ENCODE data around the gene LAP3.
A peak's percentile ranks its signal among the peaks of the same experiment; 100 is the strongest.

LAP3 gene

DNA sequence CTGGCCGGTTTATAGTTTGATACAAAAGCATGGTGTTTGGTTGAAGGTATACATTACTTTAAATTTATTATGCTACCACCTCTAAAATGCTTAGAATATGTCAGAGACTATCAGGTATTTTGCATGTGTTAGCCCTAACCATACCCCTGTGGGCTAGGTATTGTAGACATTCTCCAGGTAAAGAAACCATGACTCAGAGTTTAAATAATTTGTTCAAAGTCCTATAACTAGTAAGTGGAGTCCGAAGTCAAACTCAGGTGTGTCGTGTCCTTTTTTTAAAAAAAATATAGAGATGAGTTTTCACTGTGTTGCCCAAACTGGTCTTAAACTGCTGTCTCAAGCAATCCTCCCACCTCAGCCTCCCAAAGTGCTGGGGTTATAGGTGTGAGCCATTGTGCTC is 12.4 kb downstream of the LAP3 start:
- no peaks in the 10 kb centered on the region for H3K4me1 ChIP-seq (ENCODE audit: insufficient read depth, low read length)
- no peak overlapping the region for H3K9ac ChIP-seq (ENCODE audit: low read depth, low read length)
- peaks cover 33% of the 10 kb centered on the region; the same call in 1 of the 2 replicates for H3K36me3 ChIP-seq (ENCODE audit: insufficient read depth, low read length)
- H4K20me1 ChIP-seq (ENCODE audit: insufficient read depth, low read length): no peaks in the 10 kb centered on the region
- H3K4me2 ChIP-seq (ENCODE audit: insufficient read depth, low read length): no peak overlapping the region
- H2AFZ ChIP-seq (ENCODE audit: low read depth, low read length): no peak overlapping the region
- H3K27me3 ChIP-seq (ENCODE audit: insufficient read depth, low read length, poor library complexity): no peaks in the 10 kb centered on the region
- H3K4me3 ChIP-seq (ENCODE audit: low read depth in 1 of 2, low read length in 2 of 2): no peak overlapping the region
- ATAC-seq (ENCODE audit: insufficient read depth, low read depth) (no peak), DNase-seq (no peak)
- no peak overlapping the region for H3K27ac ChIP-seq (ENCODE audit: low read length)
- no peaks in the 10 kb centered on the region for H3K79me2 ChIP-seq (ENCODE audit: insufficient read depth, low read length)
- TF ChIP-seq EZH2 (IDR thresholded peaks at IDR 0.05; ENCODE audit: borderline replicate concordance, low read depth, low read length, severe bottlenecking): no peak
- TF ChIP-seq, protein P1, sequence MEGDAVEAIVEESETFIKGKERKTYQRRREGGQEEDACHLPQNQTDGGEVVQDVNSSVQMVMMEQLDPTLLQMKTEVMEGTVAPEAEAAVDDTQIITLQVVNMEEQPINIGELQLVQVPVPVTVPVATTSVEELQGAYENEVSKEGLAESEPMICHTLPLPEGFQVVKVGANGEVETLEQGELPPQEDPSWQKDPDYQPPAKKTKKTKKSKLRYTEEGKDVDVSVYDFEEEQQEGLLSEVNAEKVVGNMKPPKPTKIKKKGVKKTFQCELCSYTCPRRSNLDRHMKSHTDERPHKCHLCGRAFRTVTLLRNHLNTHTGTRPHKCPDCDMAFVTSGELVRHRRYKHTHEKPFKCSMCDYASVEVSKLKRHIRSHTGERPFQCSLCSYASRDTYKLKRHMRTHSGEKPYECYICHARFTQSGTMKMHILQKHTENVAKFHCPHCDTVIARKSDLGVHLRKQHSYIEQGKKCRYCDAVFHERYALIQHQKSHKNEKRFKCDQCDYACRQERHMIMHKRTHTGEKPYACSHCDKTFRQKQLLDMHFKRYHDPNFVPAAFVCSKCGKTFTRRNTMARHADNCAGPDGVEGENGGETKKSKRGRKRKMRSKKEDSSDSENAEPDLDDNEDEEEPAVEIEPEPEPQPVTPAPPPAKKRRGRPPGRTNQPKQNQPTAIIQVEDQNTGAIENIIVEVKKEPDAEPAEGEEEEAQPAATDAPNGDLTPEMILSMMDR (IDR thresholded peaks at IDR 0.05; ENCODE audit: borderline replicate concordance, extremely low read depth, low read length, poor library complexity, severe bottlenecking): no peak
- H3K9me3 ChIP-seq (ENCODE audit: insufficient read depth, low read length, severe bottlenecking): no peaks in the 10 kb centered on the region

GRCh38 chr4:17595471-17596005 is 18.5 kb downstream of the LAP3 start:
- H2AFZ ChIP-seq (ENCODE audit: low read depth, low read length): no peak overlapping the region
- peaks cover 25% of the 10 kb centered on the region; the same call in 1 of the 2 replicates for H3K36me3 ChIP-seq (ENCODE audit: insufficient read depth, low read length)
- H3K27me3 ChIP-seq (ENCODE audit: insufficient read depth, low read length, poor library complexity): no peaks in the 10 kb centered on the region
- no peaks in the 10 kb centered on the region for H3K79me2 ChIP-seq (ENCODE audit: insufficient read depth, low read length)
- H3K4me2 ChIP-seq (ENCODE audit: insufficient read depth, low read length): no peak overlapping the region
- no peak overlapping the region for H3K4me3 ChIP-seq (ENCODE audit: low read depth in 1 of 2, low read length in 2 of 2)
- TF ChIP-seq EZH2 (IDR thresholded peaks at IDR 0.05; ENCODE audit: borderline replicate concordance, low read depth, low read length, severe bottlenecking): no peak
- TF ChIP-seq, protein P1 (IDR thresholded peaks at IDR 0.05; ENCODE audit: borderline replicate concordance, extremely low read depth, low read length, poor library complexity, severe bottlenecking): no peak
- H3K4me1 ChIP-seq (ENCODE audit: insufficient read depth, low read length): no peaks in the 10 kb centered on the region
- no peak for DNase-seq
- H3K9me3 ChIP-seq (ENCODE audit: insufficient read depth, low read length, severe bottlenecking): no peaks in the 10 kb centered on the region
- no peak overlapping the region for H3K27ac ChIP-seq (ENCODE audit: low read length)
- no peak for ATAC-seq (ENCODE audit: insufficient read depth, low read depth)
- no peak overlapping the region for H3K9ac ChIP-seq (ENCODE audit: low read depth, low read length)
- H4K20me1 ChIP-seq (ENCODE audit: insufficient read depth, low read length): no peaks in the 10 kb centered on the region

DNA sequence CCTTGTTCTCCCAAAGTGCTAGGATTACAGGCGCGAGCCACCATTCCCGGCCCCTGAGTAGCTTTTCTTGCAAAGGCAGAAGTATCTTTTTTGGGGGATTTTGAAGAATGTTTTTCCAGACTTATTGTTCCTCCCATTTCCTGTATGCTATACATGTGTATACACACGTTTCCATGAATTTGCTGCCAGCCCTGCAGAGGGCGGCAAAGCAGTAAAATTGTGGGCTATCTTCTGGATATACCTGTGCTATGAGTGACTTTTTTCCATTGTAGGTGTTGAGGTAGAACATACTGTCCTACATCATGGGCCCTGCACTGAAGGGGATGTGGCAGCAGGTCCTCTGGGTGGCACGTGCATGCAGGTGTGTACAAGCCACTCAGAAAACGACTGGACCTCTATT is 20.5 kb downstream of the LAP3 start:
- Histone ChIP-seq H3K4me1 (ENCODE audit: insufficient read depth, low read length) (no peaks in the 10 kb centered on the region), H3K4me3 (ENCODE audit: low read depth in 1 of 2, low read length in 2 of 2) (no peak overlapping the region), H3K27ac (ENCODE audit: low read length) (no peak overlapping the region), H3K79me2 (ENCODE audit: insufficient read depth, low read length) (no peaks in the 10 kb centered on the region), H3K9me3 (ENCODE audit: insufficient read depth, low read length, severe bottlenecking) (no peaks in the 10 kb centered on the region), H3K4me2 (ENCODE audit: insufficient read depth, low read length) (no peak overlapping the region), H3K27me3 (ENCODE audit: insufficient read depth, low read length, poor library complexity) (no peaks in the 10 kb centered on the region), H3K36me3 (ENCODE audit: insufficient read depth, low read length) (peaks cover 26% of the 10 kb centered on the region; the same call in 1 of the 2 replicates), H3K9ac (ENCODE audit: low read depth, low read length) (no peak overlapping the region), H4K20me1 (ENCODE audit: insufficient read depth, low read length) (no peaks in the 10 kb centered on the region), H2AFZ (ENCODE audit: low read depth, low read length) (no peak overlapping the region)
- TF ChIP-seq, protein P1 (IDR thresholded peaks at IDR 0.05; ENCODE audit: borderline replicate concordance, extremely low read depth, low read length, poor library complexity, severe bottlenecking): peak; percentile 60
- TF ChIP-seq EZH2 (IDR thresholded peaks at IDR 0.05; ENCODE audit: borderline replicate concordance, low read depth, low read length, severe bottlenecking): no peak
- DNase-seq (peak; percentile 16), ATAC-seq (ENCODE audit: insufficient read depth, low read depth) (peak; percentile 71)

Measured in DND-41 (cell line).